Fibroblast of upper back skin (primary cell): ENCODE measurements around the gene ARHGAP26.

Source experiments
- DNase-seq: peaks from one replicate; pipeline ENCODE4 v3.0.0-alpha.2; 2013

ARHGAP26 gene

GRCh38 chr5:143180751-143181150 is 410.6 kb downstream of the ARHGAP26 start:
- no peak for DNase-seq

DNA sequence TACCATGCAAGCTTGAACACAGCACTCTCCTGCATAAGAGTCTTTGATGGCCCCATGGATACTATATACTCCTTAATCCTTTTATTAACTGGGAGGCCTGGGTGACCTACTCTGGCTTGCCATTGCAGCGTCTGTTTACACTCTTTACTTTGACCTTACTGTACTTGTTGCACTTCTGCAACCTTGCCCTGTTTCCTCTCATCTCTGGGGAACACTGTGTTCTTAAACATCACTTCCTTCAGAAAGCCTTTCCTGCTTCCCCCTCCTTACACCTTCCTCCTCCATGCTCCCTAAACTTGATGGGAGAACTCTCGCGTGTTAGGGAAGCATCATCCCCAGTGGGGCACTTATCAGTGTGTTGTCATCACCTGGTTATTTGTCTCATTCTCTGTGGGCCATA is 411.0 kb downstream of the ARHGAP26 start:
- DNase-seq, result no peak

- no peak for DNase-seq
These were observed 411.9 kb downstream of the ARHGAP26 start for GRCh38 chr5:143182106-143182505.

DNA sequence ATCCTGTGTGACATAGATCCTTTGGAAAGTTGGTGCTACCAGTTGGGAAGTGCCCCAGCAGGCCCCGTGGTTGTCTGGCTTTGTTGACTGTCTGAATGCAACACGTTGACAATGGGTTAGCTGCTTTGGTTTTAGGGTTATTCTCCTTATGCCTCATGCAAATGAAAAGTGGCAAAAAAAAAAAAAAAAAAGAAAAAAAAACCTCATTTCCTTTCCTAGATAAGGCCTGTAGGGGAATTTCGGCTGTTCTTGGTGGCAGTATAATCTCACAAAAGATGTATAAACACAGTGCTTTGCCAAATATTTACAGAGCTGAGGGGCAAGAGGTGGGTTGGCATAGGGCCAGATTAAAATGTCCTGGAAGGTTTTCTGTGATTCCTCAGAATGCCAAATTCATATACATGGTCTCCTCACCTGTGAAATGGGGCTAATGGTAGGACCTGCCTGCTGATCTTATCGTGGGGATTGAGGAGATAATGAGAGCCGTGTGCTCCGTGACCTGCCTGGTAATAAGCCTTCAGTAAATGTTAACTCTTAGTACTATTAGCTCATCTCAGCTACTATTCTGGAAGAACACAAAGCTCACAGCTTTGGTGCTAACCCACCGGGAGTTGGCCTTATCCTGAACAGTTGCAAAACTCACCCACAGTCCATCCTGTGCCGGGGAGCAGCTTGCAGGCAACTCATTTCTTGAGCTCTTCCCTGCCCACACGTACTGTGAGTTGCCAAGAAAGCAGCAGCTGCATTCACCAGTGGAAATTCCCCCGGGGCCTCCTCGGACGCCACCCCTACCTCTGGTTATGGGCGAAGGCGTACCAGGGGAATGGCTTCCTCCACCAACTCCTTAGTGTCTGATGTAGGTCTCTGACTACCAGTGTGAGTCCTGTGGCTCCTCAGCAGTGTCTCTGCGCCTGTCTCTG is 413.0 kb downstream of the ARHGAP26 start:
- peak; percentile 16 for DNase-seq

DNA sequence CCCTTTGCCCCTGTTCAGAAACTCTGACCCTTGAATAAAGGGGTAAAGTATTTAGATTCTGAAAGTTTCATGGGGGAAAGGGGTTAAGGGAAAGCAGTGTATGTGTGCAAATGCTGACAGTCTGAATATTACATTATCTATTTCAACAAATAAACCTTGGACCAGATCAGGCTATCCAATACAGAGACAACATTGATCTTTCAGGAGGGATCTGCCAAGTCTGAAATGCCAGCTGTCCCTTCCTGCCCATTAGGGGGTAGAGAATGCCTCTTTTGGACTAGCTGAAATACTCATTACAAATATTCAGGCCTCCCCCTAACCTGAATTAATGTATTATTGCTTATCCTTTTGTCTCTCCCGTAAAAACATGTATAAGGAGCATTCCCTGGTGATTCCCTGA is 413.8 kb downstream of the ARHGAP26 start:
- no peak for DNase-seq

DNA sequence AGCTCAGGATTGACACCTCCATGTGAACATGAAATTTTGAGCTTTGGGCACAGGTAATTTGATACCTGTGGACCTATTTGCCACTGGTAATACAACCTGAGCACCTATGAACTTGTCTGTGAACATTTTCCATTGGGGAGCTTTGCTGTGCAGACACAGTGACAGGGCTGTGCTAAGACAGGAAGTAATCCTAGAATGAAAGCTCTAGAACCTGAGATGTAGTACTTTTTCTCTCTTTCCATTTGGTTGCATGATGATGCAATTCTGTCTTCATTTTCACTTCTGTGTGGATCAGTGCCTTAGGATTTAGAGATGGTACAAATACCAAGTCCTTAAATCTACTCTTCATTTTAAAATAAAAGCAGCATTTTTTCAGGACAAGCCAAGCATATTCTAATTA is 416.4 kb downstream of the ARHGAP26 start:
- DNase-seq, result no peak

DNA sequence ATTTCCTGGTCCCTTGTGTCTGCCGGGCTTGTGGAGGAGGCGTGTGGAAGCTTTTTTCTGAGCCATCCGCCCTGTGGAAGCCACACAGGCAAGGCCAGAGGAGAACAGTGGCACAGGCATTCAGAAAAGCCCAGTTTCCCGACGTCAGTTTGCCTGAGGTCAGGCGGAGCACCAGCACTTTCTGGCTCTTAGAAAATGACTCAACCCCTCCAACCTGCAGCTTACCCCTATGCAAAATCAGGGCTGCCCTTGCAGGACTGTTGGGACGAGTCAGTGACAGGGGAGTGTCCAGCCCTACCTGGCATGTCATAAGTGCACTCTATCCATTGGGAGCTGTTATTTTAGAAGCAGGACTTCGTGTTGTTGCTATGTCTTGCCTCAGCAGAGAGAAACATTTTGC is 417.3 kb downstream of the ARHGAP26 start:
- no peak for DNase-seq

DNA sequence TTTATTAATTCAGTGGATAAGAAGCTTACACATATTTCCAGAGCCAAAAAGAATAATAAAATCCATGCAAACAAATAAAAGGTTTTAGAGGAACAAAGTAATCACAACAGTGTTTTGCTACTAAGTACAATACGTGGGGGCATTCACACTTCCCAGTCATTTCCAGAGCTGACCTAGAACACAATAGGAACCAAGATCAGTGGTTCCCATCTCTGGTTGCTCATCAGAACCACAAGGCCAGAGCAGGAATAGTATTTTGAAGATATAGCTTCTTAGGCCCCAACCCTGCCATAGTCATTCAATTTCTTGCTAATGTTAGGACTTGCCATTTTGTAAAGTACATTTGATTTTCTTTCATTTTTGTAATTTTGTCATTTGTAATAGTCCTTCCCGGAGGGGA is 417.9 kb downstream of the ARHGAP26 start:
- DNase-seq, result no peak

DNA sequence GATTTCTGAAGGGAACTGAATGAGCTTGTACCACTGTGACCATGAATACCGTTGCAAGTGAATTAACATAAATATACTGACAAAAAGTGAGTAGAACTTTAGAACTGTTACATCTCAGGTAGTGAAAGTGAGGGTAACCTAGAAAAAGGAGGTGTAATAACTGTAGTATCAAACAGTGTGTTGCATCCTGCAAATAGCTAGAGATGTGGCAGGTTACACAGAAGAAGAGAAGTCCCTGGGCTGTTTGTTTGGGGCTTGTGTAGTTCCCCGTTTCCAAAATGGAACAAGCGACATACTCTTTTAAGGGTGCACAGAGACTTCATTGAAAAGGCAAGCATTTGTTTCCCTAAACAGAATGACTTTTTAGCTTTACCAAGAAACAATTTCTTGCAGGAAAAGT is 418.5 kb downstream of the ARHGAP26 start:
- DNase-seq, result no peak

DNA sequence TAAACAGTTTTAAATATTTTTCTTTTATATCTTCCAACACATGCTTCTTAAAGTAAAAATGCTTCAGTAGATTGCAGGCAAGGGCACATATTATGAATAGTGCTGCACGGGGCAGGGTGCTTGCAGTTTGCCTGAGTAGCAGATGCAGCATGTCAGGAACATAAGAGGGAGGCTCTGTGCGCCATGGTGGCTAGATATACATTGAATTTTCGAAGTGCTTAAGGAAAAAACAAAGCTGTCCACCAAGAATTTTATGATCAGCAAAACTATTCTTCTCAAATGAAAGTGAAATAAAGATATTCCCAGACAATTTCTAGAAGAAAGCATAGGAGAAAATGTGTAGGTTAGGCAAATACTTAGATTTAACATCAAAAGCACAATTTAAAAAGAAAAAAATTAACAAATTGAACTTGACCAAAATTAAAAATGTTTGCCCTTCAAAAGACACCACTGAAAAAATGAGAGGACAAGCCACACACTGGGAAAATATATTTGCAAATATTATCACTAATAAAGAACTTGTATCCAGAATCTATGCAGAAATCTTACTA is 420.2 kb downstream of the ARHGAP26 start:
- no peak for DNase-seq

DNA sequence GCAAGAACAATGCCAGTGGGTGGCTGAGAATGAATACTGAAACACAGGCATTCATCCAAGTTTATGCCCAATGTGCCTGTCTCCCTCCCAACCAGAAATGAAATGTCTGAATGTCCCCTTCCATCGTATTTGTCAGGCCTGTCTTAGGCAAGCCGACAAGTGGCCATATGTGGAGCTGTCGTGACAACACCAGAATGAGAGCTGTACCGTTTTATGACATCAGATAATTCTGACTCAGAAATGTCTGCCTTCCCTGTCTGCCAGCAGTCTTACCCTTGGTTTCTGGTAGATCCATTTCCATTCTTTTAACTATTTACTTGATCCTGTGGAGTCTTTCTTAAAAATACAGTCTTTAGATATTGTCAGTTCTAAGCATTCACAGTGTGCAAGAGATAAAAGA is 421.5 kb downstream of the ARHGAP26 start:
- DNase-seq, result no peak

DNA sequence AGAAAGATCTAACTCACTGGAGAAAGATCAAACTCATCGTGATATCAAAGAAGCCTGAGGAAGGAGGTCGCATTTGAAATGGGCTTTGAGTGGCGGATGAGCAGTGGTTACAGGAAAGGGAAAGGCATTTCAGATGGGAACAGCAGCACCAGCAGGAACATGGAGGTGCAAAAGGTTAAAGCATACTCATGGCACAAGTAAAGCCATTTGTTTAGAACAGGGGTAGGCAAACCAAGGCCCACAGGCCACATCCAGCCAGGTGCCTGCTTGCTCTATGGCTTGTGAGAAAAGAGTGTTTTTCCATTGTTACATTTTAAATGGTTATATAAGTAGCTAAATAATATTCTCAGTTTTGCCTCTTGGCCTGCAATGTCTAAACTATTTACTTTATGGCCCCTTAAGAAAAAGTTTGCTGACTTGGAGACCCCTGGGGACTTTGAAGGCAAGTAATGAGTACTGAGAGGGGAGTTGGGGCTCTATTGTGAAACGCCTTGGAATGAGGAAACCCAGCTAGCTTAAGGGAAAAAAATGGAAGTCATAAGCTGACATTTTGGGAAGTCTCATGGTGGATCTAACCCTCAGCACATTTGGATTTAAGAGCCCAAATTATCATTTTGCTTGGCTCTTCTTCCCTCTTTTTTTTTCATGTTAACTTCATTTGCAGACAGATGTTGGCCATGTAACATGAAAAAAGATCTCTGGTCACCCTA is 422.2 kb downstream of the ARHGAP26 start:
- DNase-seq, result no peak

GRCh38 chr5:143194206-143194605 is 424.0 kb downstream of the ARHGAP26 start:
- no peak for DNase-seq

- no peak for DNase-seq
These were observed 424.5 kb downstream of the ARHGAP26 start for GRCh38 chr5:143194713-143195112.

DNA sequence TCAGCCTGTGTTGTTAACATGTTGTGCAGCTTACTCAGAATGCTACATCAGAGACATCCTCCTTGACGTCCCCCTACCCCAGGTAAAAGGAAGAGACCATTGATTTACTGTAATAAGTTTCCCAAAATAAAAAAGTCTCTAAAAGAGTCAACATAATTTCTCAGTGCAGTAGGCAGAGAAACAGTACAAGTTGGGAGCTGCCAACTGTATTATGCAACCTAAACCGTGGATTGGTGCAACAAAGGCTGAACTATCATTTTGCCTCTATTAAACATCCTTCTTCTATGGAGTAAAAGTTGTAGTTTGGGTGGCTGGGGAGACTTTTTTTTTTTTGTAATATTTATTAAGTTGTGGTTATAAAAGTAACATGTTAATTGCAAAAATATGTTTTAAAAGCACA is 425.3 kb downstream of the ARHGAP26 start:
- no peak for DNase-seq

- DNase-seq, result no peak
These were observed 426.6 kb downstream of the ARHGAP26 start for GRCh38 chr5:143196601-143197259.

GRCh38 chr5:143197260-143197656 is 427.1 kb downstream of the ARHGAP26 start:
- DNase-seq, result no peak

DNA sequence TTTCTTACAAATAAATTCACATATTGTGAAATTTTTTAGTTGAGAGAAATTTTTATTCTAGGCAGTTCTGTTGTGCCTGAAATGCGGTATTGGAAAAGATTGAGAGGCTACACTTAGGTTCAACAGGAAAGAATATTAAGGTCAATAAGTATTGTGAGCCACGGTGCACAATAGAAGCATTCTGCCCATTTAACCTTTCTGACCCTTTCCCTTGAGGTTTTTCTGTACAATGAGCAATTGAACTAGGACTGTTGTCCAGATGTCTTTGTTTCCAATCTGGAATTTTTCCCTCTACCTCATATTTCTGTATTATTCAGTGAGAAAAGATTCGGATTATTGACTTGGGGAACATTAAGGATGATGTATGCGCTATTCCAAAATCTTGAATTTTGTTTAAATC is 428.2 kb downstream of the ARHGAP26 start:
- no peak for DNase-seq

DNA sequence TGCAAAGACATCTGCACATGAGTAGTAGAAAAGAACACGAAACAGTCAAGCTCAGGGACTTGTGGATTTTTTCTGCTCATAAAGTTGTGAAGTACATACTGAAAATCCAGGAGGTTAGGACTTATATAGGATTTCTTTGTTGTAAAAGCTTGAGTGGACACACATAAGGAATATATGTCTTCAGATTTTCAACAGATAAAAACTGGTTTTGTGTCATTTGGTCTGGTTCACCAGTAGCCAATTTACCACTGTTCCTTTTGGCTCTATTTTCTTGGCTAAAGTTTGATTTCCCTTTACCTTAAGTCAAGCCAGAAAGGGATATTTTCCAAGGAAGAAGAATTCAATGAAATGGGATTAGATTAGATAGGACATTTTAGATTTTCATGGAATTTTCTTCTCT is 429.0 kb downstream of the ARHGAP26 start:
- no peak for DNase-seq

GRCh38 chr5:143199843-143200242 is 429.7 kb downstream of the ARHGAP26 start:
- no peak for DNase-seq

GRCh38 chr5:143200781-143201398 is 430.7 kb downstream of the ARHGAP26 start:
- peak; percentile 57 for DNase-seq

DNA sequence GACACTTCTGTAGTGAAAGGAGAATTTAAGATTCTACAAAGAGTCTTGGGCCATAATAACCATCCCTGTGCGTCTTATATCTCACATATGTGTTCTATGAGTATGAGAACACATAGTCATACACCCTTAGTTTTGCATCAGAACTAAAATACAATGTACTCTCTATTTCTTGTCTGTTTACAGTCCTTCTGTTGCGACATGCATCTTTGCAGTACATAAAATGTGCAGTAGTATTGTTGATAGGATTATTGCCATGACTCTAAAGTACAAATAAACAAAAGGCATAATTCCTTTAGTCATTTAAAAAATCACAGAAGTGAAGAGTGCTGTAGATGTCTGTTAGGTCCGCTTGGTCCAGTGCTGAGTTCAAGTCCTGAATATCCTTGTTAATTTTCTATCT is 431.4 kb downstream of the ARHGAP26 start:
- no peak for DNase-seq
